PC-9 (cell line): Measurements from ENCODE around the gene SCP2.

ENCODE experiments used
- EZH2 ChIP-seq: fragments of 200-600 bp; sonication (generic); IDR thresholded peaks from 2 replicates; pipeline ENCODE4 v1.8.0; 2017; ENCODE audit warnings: antibody characterized with exemption, low read depth
- TF ChIP-seq, protein P1 (sequence below): fragments of 200-600 bp; sonication (generic); conservative IDR thresholded peaks from 2 replicates; pipeline ENCODE4 v1.6.1; 2017; ENCODE audit warnings: mixed run types, antibody characterized with exemption, mild to moderate bottlenecking, moderate library complexity

GRCh38 chr1:52892424-52893215, 34.5 kb upstream of the SCP2 start:
- TF ChIP-seq, protein P1, sequence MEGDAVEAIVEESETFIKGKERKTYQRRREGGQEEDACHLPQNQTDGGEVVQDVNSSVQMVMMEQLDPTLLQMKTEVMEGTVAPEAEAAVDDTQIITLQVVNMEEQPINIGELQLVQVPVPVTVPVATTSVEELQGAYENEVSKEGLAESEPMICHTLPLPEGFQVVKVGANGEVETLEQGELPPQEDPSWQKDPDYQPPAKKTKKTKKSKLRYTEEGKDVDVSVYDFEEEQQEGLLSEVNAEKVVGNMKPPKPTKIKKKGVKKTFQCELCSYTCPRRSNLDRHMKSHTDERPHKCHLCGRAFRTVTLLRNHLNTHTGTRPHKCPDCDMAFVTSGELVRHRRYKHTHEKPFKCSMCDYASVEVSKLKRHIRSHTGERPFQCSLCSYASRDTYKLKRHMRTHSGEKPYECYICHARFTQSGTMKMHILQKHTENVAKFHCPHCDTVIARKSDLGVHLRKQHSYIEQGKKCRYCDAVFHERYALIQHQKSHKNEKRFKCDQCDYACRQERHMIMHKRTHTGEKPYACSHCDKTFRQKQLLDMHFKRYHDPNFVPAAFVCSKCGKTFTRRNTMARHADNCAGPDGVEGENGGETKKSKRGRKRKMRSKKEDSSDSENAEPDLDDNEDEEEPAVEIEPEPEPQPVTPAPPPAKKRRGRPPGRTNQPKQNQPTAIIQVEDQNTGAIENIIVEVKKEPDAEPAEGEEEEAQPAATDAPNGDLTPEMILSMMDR: no peak
- no peak for TF ChIP-seq EZH2
